Ovary (tissue), 9 donors: ENCODE measurements around the gene ITGA2. TPM values are rescaled to one million over a fixed set of nuclear protein-coding genes. Genes with fewer than 3 reads are reported as not detected.

ENCODE experiments used
- DNase-seq, 5 donors: peaks; one replicate each; pipeline ENCODE4 v3.0.0-alpha.2; 2019 to 2020
- H3K27ac ChIP-seq, 2 donors: fragments of 200-600 bp; one replicate each; pipeline versions ENCODE4 v1.5.1 to v1.8.0; 2019 to 2022
- H3K27me3 ChIP-seq: fragments of 200-600 bp; one replicate; pipeline ENCODE4 v1.8.0; 2022
- H3K36me3 ChIP-seq: fragments of 200-600 bp; sonication (generic); one replicate; pipeline ENCODE4 v1.5.1; 2019
- H3K4me1 ChIP-seq: one replicate; pipeline ENCODE4 v1.8.1; 2013; ENCODE audit warnings: mild to moderate bottlenecking, moderate library complexity; ENCODE audit not compliant: insufficient read depth
- H3K4me3 ChIP-seq: fragments of 200-600 bp; sonication (generic); one replicate; pipeline ENCODE4 v1.5.1; 2017
- H3K9me3 ChIP-seq, 2 donors: fragments of 200-600 bp in 1 of 2; sonication (generic) in 1 of 2; one replicate each; pipeline versions ENCODE4 v1.5.1 to v1.8.1; 2013 to 2019; ENCODE audit warnings: mild to moderate bottlenecking in 1 of 2, moderate library complexity in 1 of 2
- EP300 ChIP-seq: sonication (generic); formaldehyde crosslinking; IDR thresholded peaks from one replicate; pipeline ENCODE4 v1.6.1; 2017; ENCODE audit warnings: antibody characterized with exemption
- POLR2A ChIP-seq: fragments of 450-650 bp; IDR thresholded peaks from one replicate; pipeline ENCODE4 v1.6.1; 2017; ENCODE audit warnings: antibody characterized with exemption, mild to moderate bottlenecking, moderate library complexity
- WGBS, 3 donors: extraction: QIAGEN DNeasy Blood & Tissue Kit in 1 of 3; methylation state at CpG; one replicate each; pipeline versions ENCODE4 v1.1.5 to v1.1.7; 2013 to 2017; 5-methylcytosine and 5-hydroxymethylcytosine counted together
- intact Hi-C, 4 donors: fragments of 100-400 bp; cut with DNase I; formaldehyde crosslinking; loops; one replicate each; pipeline versions ENCODE4 v1.11.0 to v1.15.1; 2022 to 2023
- polyA plus RNA-seq, 2 donors: library from polyadenylated mRNA; stranded (reverse); fragments of 200-250 nt in 1 of 2; fragments of 350-450 nt in 1 of 2; fragmentation: Illumina TruSeq in 1 of 2; extraction: RNeasy Lipid Tissue Mini Kit (QIAGEN cat#74804) in 1 of 2; gene quantifications; one replicate each; pipeline ENCODE4 v1.2.3, GENCODE V29; 2013 to 2014
- total RNA-seq, 7 donors: library from RNA; depleted of rRNA in 2 of 7; stranded (reverse); fragments of >200 nt in 2 of 7; fragmentation: NEBNext Ultra II Directional in 3 of 7; extraction: Animal tissue kit (Norgen Biotek cat#: 25700) in 3 of 7; gene quantifications; one replicate each; pipeline versions ENCODE4 v1.1.0 to v1.2.4, GENCODE V29; 2016 to 2023
- TF ChIP-seq, protein P1 (sequence below), 3 donors: fragments of 450-650 bp in 2 of 3; fragments of 200-600 bp in 1 of 3; IDR thresholded peaks; one replicate each; pipeline versions ENCODE4 v1.5.1 to v1.8.0; 2016 to 2022; ENCODE audit warnings: antibody characterized with exemption in 3 of 3, mild to moderate bottlenecking in 1 of 3
- donor health status: DM: no; HTN: no; CAD: no; lungs with moderate emphysema.
- donor health status: DM: no; HTN: no; CAD: no.
- donor health status: Bipolar disorder and iron deficiency.
- donor health status: DM: yes; HTN: yes; CAD: no.
- donor health status: DM: no; HTN: no; CAD: no.
- donor health status: DM: yes; HTN: yes; CAD: no.

The ITGA2 gene
- total and polyA plus RNA-seq, 9 donors, result 0.36 to 8.4 (median 1.7) TPM

DNA sequence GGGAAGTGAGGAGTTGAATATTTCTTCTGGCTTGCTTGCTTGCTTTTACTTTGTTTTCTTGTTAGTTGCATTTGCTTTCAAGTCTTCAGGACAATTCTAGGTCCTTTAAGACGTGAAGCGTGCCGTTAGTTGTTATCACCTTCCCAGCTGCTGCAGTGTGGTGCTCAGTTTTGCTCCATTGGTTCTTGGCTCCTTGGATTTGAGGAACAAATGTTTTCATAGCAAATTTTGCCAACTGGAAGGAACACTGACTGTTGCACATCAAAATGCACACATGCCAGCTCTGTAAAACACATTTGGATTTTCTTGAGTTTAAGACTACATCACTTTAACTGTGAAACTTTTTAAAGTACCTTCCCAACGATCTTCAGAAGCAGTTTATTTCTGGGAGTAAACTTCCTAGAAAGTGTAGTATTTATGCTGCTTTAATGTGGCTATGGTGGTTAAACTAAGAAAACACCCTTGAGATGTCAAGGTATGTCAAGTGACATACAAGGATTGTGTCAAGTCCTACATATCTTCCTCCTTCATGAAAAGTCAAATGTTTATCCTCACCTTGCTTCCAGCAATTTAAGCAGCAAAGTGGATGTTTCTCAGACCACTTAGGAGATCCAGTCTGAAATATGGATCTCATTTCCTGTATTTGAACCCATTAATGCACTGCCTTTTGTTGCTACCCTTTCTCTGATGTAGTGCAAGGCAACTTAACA lies 95.5 kb downstream of the ITGA2 start:
- no peak overlapping the region for H3K27ac ChIP-seq
- no peaks in the 10 kb centered on the region for H3K36me3 ChIP-seq
- intact Hi-C loops, result no loop called here
- H3K9me3 ChIP-seq, result no peaks in the 10 kb centered on the region
- no peak for TF ChIP-seq POLR2A
- TF ChIP-seq, protein P1, sequence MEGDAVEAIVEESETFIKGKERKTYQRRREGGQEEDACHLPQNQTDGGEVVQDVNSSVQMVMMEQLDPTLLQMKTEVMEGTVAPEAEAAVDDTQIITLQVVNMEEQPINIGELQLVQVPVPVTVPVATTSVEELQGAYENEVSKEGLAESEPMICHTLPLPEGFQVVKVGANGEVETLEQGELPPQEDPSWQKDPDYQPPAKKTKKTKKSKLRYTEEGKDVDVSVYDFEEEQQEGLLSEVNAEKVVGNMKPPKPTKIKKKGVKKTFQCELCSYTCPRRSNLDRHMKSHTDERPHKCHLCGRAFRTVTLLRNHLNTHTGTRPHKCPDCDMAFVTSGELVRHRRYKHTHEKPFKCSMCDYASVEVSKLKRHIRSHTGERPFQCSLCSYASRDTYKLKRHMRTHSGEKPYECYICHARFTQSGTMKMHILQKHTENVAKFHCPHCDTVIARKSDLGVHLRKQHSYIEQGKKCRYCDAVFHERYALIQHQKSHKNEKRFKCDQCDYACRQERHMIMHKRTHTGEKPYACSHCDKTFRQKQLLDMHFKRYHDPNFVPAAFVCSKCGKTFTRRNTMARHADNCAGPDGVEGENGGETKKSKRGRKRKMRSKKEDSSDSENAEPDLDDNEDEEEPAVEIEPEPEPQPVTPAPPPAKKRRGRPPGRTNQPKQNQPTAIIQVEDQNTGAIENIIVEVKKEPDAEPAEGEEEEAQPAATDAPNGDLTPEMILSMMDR (IDR thresholded peaks at IDR 0.05), result no peak
- no peak overlapping the region for H3K4me3 ChIP-seq
- peaks cover 2% of the 10 kb centered on the region for H3K4me1 ChIP-seq
- H3K27me3 ChIP-seq, result no peaks in the 10 kb centered on the region
- 33 to 75% (median 54%) methylated on average over 4 of the region's 4 CpGs for WGBS, 3 donors
- DNase-seq, result no peak

DNA sequence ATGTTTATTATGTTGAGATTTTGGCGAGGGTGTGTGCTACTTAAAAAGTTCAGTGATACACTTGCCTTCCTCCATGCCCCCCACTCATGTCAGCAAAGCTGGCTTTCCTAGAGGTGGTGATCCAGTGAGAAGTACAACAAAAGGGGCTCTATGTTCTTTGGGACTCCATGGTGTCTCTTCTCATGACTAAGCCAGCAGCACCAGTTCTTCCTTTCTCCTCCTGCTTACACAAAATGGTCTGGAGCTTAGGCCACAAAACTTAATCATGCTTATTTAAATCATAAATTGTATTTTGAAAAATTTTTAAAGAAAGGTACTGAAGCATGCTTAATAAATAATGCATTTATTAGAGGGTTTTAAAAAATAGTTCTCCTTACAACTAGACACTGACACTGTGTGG lies 98.0 kb downstream of the ITGA2 start:
- Histone ChIP-seq H3K27me3 (no peaks in the 10 kb centered on the region), H3K4me3 (no peak overlapping the region), H3K36me3 (no peaks in the 10 kb centered on the region), H3K4me1 (peaks cover 4% of the 10 kb centered on the region), H3K9me3 (no peaks in the 10 kb centered on the region), H3K27ac (no peak overlapping the region)
- TF ChIP-seq EP300, result no peak
- TF ChIP-seq, protein P1 (IDR thresholded peaks at IDR 0.05), result no peak
- no peak for TF ChIP-seq POLR2A
- DNase-seq, result no peak
- WGBS, 3 donors, result 96 to 97% (median 97%) methylated on average over 1 of the region's 1 CpG
- intact Hi-C loops, result no loop called here

DNA sequence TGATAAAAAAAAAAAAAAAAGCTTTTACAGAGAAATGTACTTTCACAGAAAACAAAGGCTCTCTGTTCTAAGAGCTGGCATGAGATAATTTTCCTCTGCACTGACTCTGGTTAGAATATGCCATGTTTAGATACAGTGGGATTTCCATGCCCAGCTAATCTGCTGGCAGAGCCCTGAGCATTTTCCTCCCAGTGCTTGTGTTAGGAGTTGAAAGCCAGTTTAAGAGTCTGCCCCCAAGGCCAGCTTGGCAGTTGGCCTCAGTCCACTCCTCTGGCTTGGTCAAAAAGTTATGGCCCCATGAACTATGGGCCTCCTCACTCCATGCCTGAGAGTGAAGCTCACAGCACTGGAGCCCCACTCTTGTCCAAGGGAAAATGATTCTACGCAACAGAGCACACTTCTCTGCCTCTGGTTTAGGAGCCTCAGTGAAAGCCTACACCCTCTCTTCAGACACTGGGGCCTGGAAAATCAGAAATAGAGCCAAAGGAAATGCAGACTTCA lies 98.5 kb downstream of the ITGA2 start:
- peaks cover 4% of the 10 kb centered on the region for H3K4me1 ChIP-seq
- WGBS, 3 donors, result 47 to 100% (median 91%) methylated on average over 1 of the region's 1 CpG
- no peak overlapping the region for H3K4me3 ChIP-seq
- H3K36me3 ChIP-seq, result no peaks in the 10 kb centered on the region
- H3K9me3 ChIP-seq, result no peaks in the 10 kb centered on the region
- DNase-seq, result no peak
- no peaks in the 10 kb centered on the region for H3K27me3 ChIP-seq
- H3K27ac ChIP-seq, result no peak overlapping the region
- intact Hi-C loops, result no loop called here
- TF ChIP-seq POLR2A, result no peak
- TF ChIP-seq, protein P1 (IDR thresholded peaks at IDR 0.05), result no peak
- no peak for TF ChIP-seq EP300

DNA sequence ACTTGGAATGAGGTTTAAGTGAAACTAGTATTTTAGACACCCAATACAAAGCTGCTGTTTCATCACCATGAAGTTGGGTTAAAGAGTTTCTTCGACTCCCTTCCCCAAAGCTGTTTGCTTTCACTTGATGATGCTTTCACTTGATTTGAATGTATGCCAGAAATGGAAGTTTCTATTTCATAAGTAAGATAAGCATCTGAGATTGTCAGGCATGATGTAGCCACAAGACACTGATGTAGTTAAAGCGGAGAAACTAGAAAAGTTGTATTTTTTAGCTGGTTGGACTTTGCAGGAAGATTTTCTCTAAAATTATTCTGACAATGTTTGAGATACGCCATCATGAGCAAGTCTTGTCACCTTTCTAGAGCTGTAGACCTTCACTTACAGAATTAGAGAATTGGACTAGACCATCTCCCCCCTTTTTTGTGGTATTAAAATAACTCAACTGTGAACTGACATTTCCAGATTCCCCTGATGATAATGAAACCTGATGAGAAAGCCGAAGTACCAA lies 100.4 kb downstream of the ITGA2 start:
- 59 to 75% (median 72%) methylated on average over 4 of the region's 4 CpGs for WGBS, 3 donors
- intact Hi-C loops, result no loop called here
- no peak for DNase-seq
- Histone ChIP-seq H3K4me3 (no peak overlapping the region), H3K4me1 (peaks cover 4% of the 10 kb centered on the region), H3K27me3 (no peaks in the 10 kb centered on the region), H3K27ac (no peak overlapping the region), H3K36me3 (no peaks in the 10 kb centered on the region), H3K9me3 (no peaks in the 10 kb centered on the region)
- TF ChIP-seq, protein P1 (IDR thresholded peaks at IDR 0.05), result no peak
- TF ChIP-seq EP300, result no peak
- TF ChIP-seq POLR2A, result no peak
